Liver (tissue), 3 donors: ENCODE measurements around the gene ANKS1A.

Source experiments
- JUND ChIP-seq, 2 donors: IDR thresholded peaks; 2 replicates each; pipeline ENCODE4 v1.6.1; 2016; ENCODE audit warnings: antibody characterized with exemption in 2 of 2
- RXRA ChIP-seq, 2 donors: IDR thresholded peaks; 2 replicates each; pipeline ENCODE4 v1.6.1; 2017 to 2018; ENCODE audit warnings: antibody characterized with exemption in 2 of 2, mild to moderate bottlenecking in 1 of 2
- SP1 ChIP-seq: IDR thresholded peaks from 2 replicates; pipeline ENCODE4 v1.6.1; 2018; ENCODE audit warnings: antibody characterized with exemption, mild to moderate bottlenecking
- YY1 ChIP-seq: IDR thresholded peaks from 2 replicates; pipeline ENCODE4 v1.6.1; 2016; ENCODE audit warnings: antibody characterized with exemption, mild to moderate bottlenecking
- TF ChIP-seq, protein P1 (sequence below): fragments of 150-350 bp; IDR thresholded peaks from 2 replicates; pipeline ENCODE4 v1.5.1; 2017; ENCODE audit warnings: improper control_type of control experiment, low read depth, low read length; ENCODE audit not compliant: missing input control
- donor health status: healthy.
- donor health status: healthy.

- TF ChIP-seq, protein P1, sequence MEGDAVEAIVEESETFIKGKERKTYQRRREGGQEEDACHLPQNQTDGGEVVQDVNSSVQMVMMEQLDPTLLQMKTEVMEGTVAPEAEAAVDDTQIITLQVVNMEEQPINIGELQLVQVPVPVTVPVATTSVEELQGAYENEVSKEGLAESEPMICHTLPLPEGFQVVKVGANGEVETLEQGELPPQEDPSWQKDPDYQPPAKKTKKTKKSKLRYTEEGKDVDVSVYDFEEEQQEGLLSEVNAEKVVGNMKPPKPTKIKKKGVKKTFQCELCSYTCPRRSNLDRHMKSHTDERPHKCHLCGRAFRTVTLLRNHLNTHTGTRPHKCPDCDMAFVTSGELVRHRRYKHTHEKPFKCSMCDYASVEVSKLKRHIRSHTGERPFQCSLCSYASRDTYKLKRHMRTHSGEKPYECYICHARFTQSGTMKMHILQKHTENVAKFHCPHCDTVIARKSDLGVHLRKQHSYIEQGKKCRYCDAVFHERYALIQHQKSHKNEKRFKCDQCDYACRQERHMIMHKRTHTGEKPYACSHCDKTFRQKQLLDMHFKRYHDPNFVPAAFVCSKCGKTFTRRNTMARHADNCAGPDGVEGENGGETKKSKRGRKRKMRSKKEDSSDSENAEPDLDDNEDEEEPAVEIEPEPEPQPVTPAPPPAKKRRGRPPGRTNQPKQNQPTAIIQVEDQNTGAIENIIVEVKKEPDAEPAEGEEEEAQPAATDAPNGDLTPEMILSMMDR = no peak
- TF ChIP-seq RXRA (IDR thresholded peaks at IDR 0.05) (no peak), JUND (IDR thresholded peaks at IDR 0.05) (peak in 1 of 2 donors; percentile 48), SP1 (no peak), YY1 (peak; percentile 86)
Observed at GRCh38 chr6:35096129-35096862, 207.2 kb downstream of the ANKS1A start.
